IMR-90 (cell line): ENCODE results near the gene SURF6. TPM values are rescaled to one million over a fixed set of nuclear protein-coding genes. Genes with fewer than 3 reads are reported as not detected.

ENCODE experiments used
- ATAC-seq: fragments of 200-7000 bp; cut with Tn5 transposase; 2 replicates; pipeline ENCODE4 v1.9.1; 2020; ENCODE audit warnings: low read depth, mild to moderate bottlenecking, moderate library complexity
- BruUV-seq: library from RNA; stranded (reverse); fragments of 400-500 nt; replicated peaks from 2 replicates; lab custom pipeline; 2021; lab: Mats Ljungman, UMichigan
- CTCF ChIA-PET: fragments of 300-600 bp; formaldehyde crosslinking; extraction: SDS; loops from one replicate; lab custom pipeline; 2021; ENCODE audit warnings: antibody characterized with exemption; lab: Yijun Ruan, JAX
- POLR2A ChIA-PET: fragments of 300-600 bp; sonication (Branson Sonifier 250); formaldehyde crosslinking; loops from one replicate; lab custom pipeline; 2022; ENCODE audit warnings: antibody characterized with exemption; ENCODE audit not compliant: unreplicated experiment; lab: Charles Lee
- DNase-seq: peaks from one replicate; pipeline ENCODE4 v3.0.0; 2013
- H2AFZ ChIP-seq: replicated peaks from 2 replicates; pipeline ENCODE3; 2013; ENCODE audit warnings: low read length, mild to moderate bottlenecking; ENCODE audit not compliant: poor library complexity
- H2AK5ac ChIP-seq: 2 replicates; pipeline ENCODE4 v1.6.1; 2013; ENCODE audit warnings: low read depth, low read length, inconsistent platforms
- H2AK9ac ChIP-seq: replicated peaks from 2 replicates; pipeline ENCODE3; 2013; ENCODE audit warnings: mild to moderate bottlenecking, low read depth, low read length, moderate library complexity; ENCODE audit not compliant: poor library complexity
- H2BK120ac ChIP-seq: 2 replicates; pipeline ENCODE4 v1.6.1; 2013; ENCODE audit warnings: low read depth, low read length, inconsistent platforms
- H2BK15ac ChIP-seq: 3 replicates; pipeline ENCODE4 v1.6.1; 2013; ENCODE audit warnings: low read depth, low read length, inconsistent platforms
- H2BK20ac ChIP-seq: 2 replicates; pipeline ENCODE4 v1.6.1; 2013; ENCODE audit warnings: low read depth, mild to moderate bottlenecking, inconsistent platforms, low read length, moderate library complexity
- H2BK5ac ChIP-seq: 2 replicates; pipeline ENCODE4 v1.6.1; 2013; ENCODE audit warnings: mild to moderate bottlenecking, low read depth, low read length, inconsistent platforms; ENCODE audit not compliant: poor library complexity, severe bottlenecking
- H3K14ac ChIP-seq: replicated peaks from 2 replicates; pipeline ENCODE4 v1.6.1; 2013; ENCODE audit warnings: low read depth, low read length, inconsistent platforms
- H3K18ac ChIP-seq: 2 replicates; pipeline ENCODE4 v1.6.1; 2013; ENCODE audit warnings: low read depth, low read length, control low read depth
- H3K23ac ChIP-seq: 2 replicates; pipeline ENCODE4 v1.6.1; 2013; ENCODE audit warnings: low read depth, low read length, inconsistent platforms
- H3K27ac ChIP-seq: 2 replicates; pipeline ENCODE4 v1.5.1; 2013; ENCODE audit warnings: mild to moderate bottlenecking, control low read depth, low read length; ENCODE audit not compliant: insufficient read depth
- H3K27me3 ChIP-seq: 2 replicates; pipeline ENCODE4 v1.6.1; 2013; ENCODE audit warnings: low read length; ENCODE audit not compliant: control insufficient read depth, insufficient read depth
- H3K36me3 ChIP-seq: 2 replicates; pipeline ENCODE4 v1.6.1; 2013; ENCODE audit warnings: low read length, mixed read lengths; ENCODE audit not compliant: control insufficient read depth, insufficient read depth
- H3K4ac ChIP-seq: 2 replicates; pipeline ENCODE4 v1.6.1; 2013; ENCODE audit warnings: low read depth, low read length, inconsistent platforms
- H3K4me1 ChIP-seq: 2 replicates; pipeline ENCODE4 v1.6.1; 2013; ENCODE audit warnings: low read length, mixed read lengths; ENCODE audit not compliant: control insufficient read depth, insufficient read depth
- H3K4me2 ChIP-seq: 2 replicates; pipeline ENCODE4 v1.6.1; 2013; ENCODE audit warnings: low read depth, mild to moderate bottlenecking, control low read depth, low read length, moderate library complexity
- H3K4me3 ChIP-seq: 2 replicates; pipeline ENCODE4 v1.5.1; 2013; ENCODE audit warnings: low read depth, mild to moderate bottlenecking, control low read depth, low read length, moderate library complexity; ENCODE audit not compliant: insufficient read depth
- H3K56ac ChIP-seq: 2 replicates; pipeline ENCODE4 v1.6.1; 2013; ENCODE audit warnings: low read length, inconsistent platforms; ENCODE audit not compliant: insufficient read depth; ENCODE audit errors: extremely low read depth
- H3K79me1 ChIP-seq, 2 experiments: 2 replicates each; pipeline ENCODE4 v1.6.1; 2013; ENCODE audit warnings: low read length in 2 of 2, inconsistent platforms in 1 of 2, low read depth in 1 of 2
- H3K9ac ChIP-seq: 2 replicates; pipeline ENCODE4 v1.6.1; 2013; ENCODE audit warnings: low read depth, low read length, control low read depth
- H3K9me1 ChIP-seq: 2 replicates; pipeline ENCODE4 v1.6.1; 2013; ENCODE audit warnings: low read length, inconsistent platforms; ENCODE audit not compliant: insufficient read depth
- H3K9me3 ChIP-seq: 2 replicates; pipeline ENCODE4 v1.6.1; 2013; ENCODE audit warnings: low read length; ENCODE audit not compliant: control insufficient read depth, insufficient read depth
- H4K20me1 ChIP-seq: 2 replicates; pipeline ENCODE4 v1.6.1; 2013; ENCODE audit warnings: low read length, inconsistent platforms; ENCODE audit not compliant: insufficient read depth
- H4K5ac ChIP-seq: 2 replicates; pipeline ENCODE4 v1.6.1; 2013; ENCODE audit warnings: mild to moderate bottlenecking, low read depth, low read length, control low read depth
- H4K8ac ChIP-seq, 2 experiments: 2 replicates each; pipeline ENCODE4 v1.6.1; 2013; ENCODE audit warnings: low read depth in 2 of 2, low read length in 2 of 2, control low read depth in 1 of 2, inconsistent platforms in 1 of 2
- H4K91ac ChIP-seq: 2 replicates; pipeline ENCODE4 v1.6.1; 2013; ENCODE audit warnings: low read depth, low read length, inconsistent platforms; ENCODE audit not compliant: insufficient read depth
- FOS ChIP-seq: fragments of 150-350 bp; IDR thresholded peaks from 2 replicates; pipeline ENCODE4 v1.6.1; 2016; ENCODE audit warnings: low read depth, low read length
- MAFK ChIP-seq: IDR thresholded peaks from 2 replicates; pipeline ENCODE4 v1.6.1; 2012; ENCODE audit warnings: low read depth, low read length, improper control_type of control experiment
- WGBS, 2 experiments: methylation state at CpG; one replicate each; pipeline versions ENCODE4 v1.1.5 to v1.1.7; 2013; ENCODE audit warnings: missing lambda C conversion rate in 2 of 2; ENCODE audit not compliant: insufficient read length in 1 of 2; ENCODE audit errors: extremely low coverage in 2 of 2; 5-methylcytosine and 5-hydroxymethylcytosine counted together
- dilution Hi-C: fragments of 300-500 bp; cut with HindIII; formaldehyde crosslinking; loops from one replicate; pipeline ENCODE4 v1.14.3; 2018; ENCODE audit warnings: low sequenced_read_pairs; ENCODE audit not compliant: unreplicated experiment
- in situ Hi-C: fragments of 300-500 bp; cut with MboI; formaldehyde crosslinking; loops from 3 replicates; pipeline ENCODE4 v1.14.3; 2019; ENCODE audit warnings: low sequenced_read_pairs, inconsistent platforms, mixed read lengths
- intact Hi-C: fragments of 100-400 bp; cut with micrococcal nuclease; formaldehyde crosslinking; loops from 2 replicates; pipeline ENCODE4 v1.10.0; 2022
- polyA plus RNA-seq, 3 experiments: library from polyadenylated mRNA; depleted of rRNA; stranded (reverse); fragments of >200 nt; gene quantifications; 2 replicates each; pipeline ENCODE4 v1.2.3, GENCODE V29; 2012; ENCODE audit warnings: low replicate concordance in 1 of 3
- total RNA-seq: library from RNA; depleted of rRNA; stranded (reverse); fragments of >200 nt; gene quantifications from 2 replicates; pipeline ENCODE4 v1.2.3, GENCODE V29; 2012

Gene SURF6
- total and polyA plus RNA-seq, 2 of the 4 experiments (the other 2 are of a cell fraction), result 6.1 to 12.8 TPM

GRCh38 chr9:133384736-133385321 lies 48.8 kb upstream of the SURF6 start:
- no peak overlapping the region for H4K5ac ChIP-seq
- no peaks in the 10 kb centered on the region for H3K36me3 ChIP-seq
- ChIA-PET POLR2A (no interaction called here), CTCF (no interaction called here)
- no peak overlapping the region for H2BK15ac ChIP-seq
- no peaks in the 10 kb centered on the region for H3K27me3 ChIP-seq
- BruUV-seq, result no TSS peak
- no peak for DNase-seq
- no peak overlapping the region for H2AK9ac ChIP-seq
- no peak for ATAC-seq
- H3K27ac ChIP-seq, result no peak overlapping the region
- H4K91ac ChIP-seq, result no peak overlapping the region
- no peak overlapping the region for H3K18ac ChIP-seq
- no peak overlapping the region for H3K4me2 ChIP-seq
- H3K79me1 ChIP-seq, result no peaks in the 10 kb centered on the region
- no CpG with 5 or more reads among the region's 17 CpGs for WGBS, 2 experiments
- no peak overlapping the region for H2AK5ac ChIP-seq
- H4K8ac ChIP-seq, result no peak overlapping the region
- H3K9me3 ChIP-seq, result no peaks in the 10 kb centered on the region
- H3K23ac ChIP-seq, result no peak overlapping the region
- H3K14ac ChIP-seq, result no peak overlapping the region
- no peaks in the 10 kb centered on the region; the same call in 1 of the 2 replicates for H4K20me1 ChIP-seq
- dilution Hi-C loops, result no loop called here
- no peak overlapping the region for H3K4me3 ChIP-seq
- no peak overlapping the region for H2AFZ ChIP-seq
- in situ Hi-C loops, result no loop called here
- TF ChIP-seq MAFK (no peak), FOS (no peak)
- H3K9me1 ChIP-seq, result no peaks in the 10 kb centered on the region
- no peak overlapping the region for H3K56ac ChIP-seq
- no peak overlapping the region for H3K4ac ChIP-seq
- no peak overlapping the region for H2BK5ac ChIP-seq
- no peaks in the 10 kb centered on the region for H3K4me1 ChIP-seq
- no peak overlapping the region for H2BK120ac ChIP-seq
- H3K9ac ChIP-seq, result no peak overlapping the region
- intact Hi-C loops, result no loop called here
- no peak overlapping the region for H2BK20ac ChIP-seq
